ENCODE results near the gene PRICKLE1. TPM values are rescaled to one million over a fixed set of nuclear protein-coding genes. Genes with fewer than 3 reads are reported as not detected.

The PRICKLE1 gene
- total RNA-seq, 3 donors from 2014 or later (not counting 1 experiment from before 2014, with no cell fraction given): 0.15 to 0.34 TPM; not detected in 1

- H3K36me3 Mint-ChIP-seq: no peaks in the 10 kb centered on the region
- no peak overlapping the region for H3K4me3 Mint-ChIP-seq
- DNase-seq: no peak
- Histone ChIP-seq H3K27me3 (ENCODE audit: control insufficient read depth, insufficient read depth, low read length) (no peaks in the 10 kb centered on the region), H3K4me3 (ENCODE audit: low read length) (no peak overlapping the region), H3K4me1 (ENCODE audit: control insufficient read depth, insufficient read depth, low read length) (no peaks in the 10 kb centered on the region), H3K36me3 (ENCODE audit: control insufficient read depth, insufficient read depth, low read length) (no peaks in the 10 kb centered on the region), H3K9me3 (ENCODE audit: control insufficient read depth, insufficient read depth, low read length) (no peaks in the 10 kb centered on the region), H3K27ac (ENCODE audit: low read length) (no peak overlapping the region)
- TF ChIP-seq CTCF (IDR thresholded peaks at IDR 0.05): no peak
- peaks cover 0 to 2% of the 10 kb centered on the region in 2 donors for H3K27me3 Mint-ChIP-seq (ENCODE audit: low read depth in 2 of 2)
- H3K27ac Mint-ChIP-seq: no peak overlapping the region
- 72% methylated on average over 5 of the region's 6 CpGs for WGBS (ENCODE audit: insufficient coverage)
- intact Hi-C loops (cut with micrococcal nuclease): no loop called here
- ATAC-seq: no peak
- H3K9me3 Mint-ChIP-seq: peaks cover 4 to 5% of the 10 kb centered on the region in 2 donors
- no peaks in the 10 kb centered on the region for H3K4me1 Mint-ChIP-seq
Observed at GRCh38 chr12:42627151-42627550, 37.6 kb upstream of the PRICKLE1 start.

GRCh38 chr12:42625611-42626010 is 36.1 kb upstream of the PRICKLE1 start:
- ATAC-seq: no peak
- Histone ChIP-seq H3K27ac (ENCODE audit: low read length) (no peak overlapping the region), H3K36me3 (ENCODE audit: control insufficient read depth, insufficient read depth, low read length) (no peaks in the 10 kb centered on the region), H3K27me3 (ENCODE audit: control insufficient read depth, insufficient read depth, low read length) (no peaks in the 10 kb centered on the region), H3K9me3 (ENCODE audit: control insufficient read depth, insufficient read depth, low read length) (no peaks in the 10 kb centered on the region), H3K4me3 (ENCODE audit: low read length) (no peak overlapping the region), H3K4me1 (ENCODE audit: control insufficient read depth, insufficient read depth, low read length) (no peaks in the 10 kb centered on the region)
- intact Hi-C loops (cut with micrococcal nuclease): no loop called here
- DNase-seq: no peak
- Mint-ChIP-seq H3K36me3 (no peaks in the 10 kb centered on the region), H3K27ac (no peak overlapping the region), H3K4me1 (no peaks in the 10 kb centered on the region), H3K27me3 (ENCODE audit: low read depth in 2 of 2) (peaks cover 0 to 2% of the 10 kb centered on the region in 2 donors), H3K9me3 (peaks cover 4 to 8% of the 10 kb centered on the region in 2 donors), H3K4me3 (no peak overlapping the region)
- 83% methylated on average over 4 of the region's 4 CpGs for WGBS (ENCODE audit: insufficient coverage)
- TF ChIP-seq CTCF (IDR thresholded peaks at IDR 0.05): no peak

GRCh38 chr12:42617622-42618021 is 28.1 kb upstream of the PRICKLE1 start:
- Histone ChIP-seq H3K36me3 (ENCODE audit: control insufficient read depth, insufficient read depth, low read length) (no peaks in the 10 kb centered on the region), H3K27ac (ENCODE audit: low read length) (no peak overlapping the region), H3K4me1 (ENCODE audit: control insufficient read depth, insufficient read depth, low read length) (no peaks in the 10 kb centered on the region), H3K9me3 (ENCODE audit: control insufficient read depth, insufficient read depth, low read length) (peaks cover 13% of the 10 kb centered on the region), H3K27me3 (ENCODE audit: control insufficient read depth, insufficient read depth, low read length) (no peaks in the 10 kb centered on the region), H3K4me3 (ENCODE audit: low read length) (no peak overlapping the region)
- no peak for TF ChIP-seq CTCF (IDR thresholded peaks at IDR 0.05)
- Mint-ChIP-seq H3K9me3 (peaks cover 2 to 13% of the 10 kb centered on the region in 2 donors), H3K27ac (no peak overlapping the region), H3K4me3 (no peak overlapping the region), H3K4me1 (no peaks in the 10 kb centered on the region), H3K36me3 (no peaks in the 10 kb centered on the region), H3K27me3 (ENCODE audit: low read depth in 2 of 2) (no peaks in the 10 kb centered on the region)
- no peak for ATAC-seq
- intact Hi-C loops (cut with micrococcal nuclease): no loop called here
- DNase-seq: no peak
- WGBS (ENCODE audit: insufficient coverage): no CpG with 5 or more reads among the region's 1 CpG

GRCh38 chr12:42615006-42615405 is 25.5 kb upstream of the PRICKLE1 start:
- ATAC-seq: no peak
- intact Hi-C loops (cut with micrococcal nuclease): no loop called here
- no peak overlapping the region for H3K27ac Mint-ChIP-seq
- no peaks in the 10 kb centered on the region for H3K36me3 Mint-ChIP-seq
- H3K36me3 ChIP-seq (ENCODE audit: control insufficient read depth, insufficient read depth, low read length): no peaks in the 10 kb centered on the region
- no peaks in the 10 kb centered on the region for H3K27me3 Mint-ChIP-seq (ENCODE audit: low read depth in 2 of 2)
- H3K4me3 ChIP-seq (ENCODE audit: low read length): no peak overlapping the region
- no peaks in the 10 kb centered on the region for H3K4me1 ChIP-seq (ENCODE audit: control insufficient read depth, insufficient read depth, low read length)
- peaks cover 13% of the 10 kb centered on the region for H3K9me3 ChIP-seq (ENCODE audit: control insufficient read depth, insufficient read depth, low read length)
- H3K27me3 ChIP-seq (ENCODE audit: control insufficient read depth, insufficient read depth, low read length): no peaks in the 10 kb centered on the region
- DNase-seq: no peak
- WGBS (ENCODE audit: insufficient coverage): 86% methylated on average over 2 of the region's 3 CpGs
- peaks cover 3 to 14% of the 10 kb centered on the region in 2 donors for H3K9me3 Mint-ChIP-seq
- no peak overlapping the region for H3K27ac ChIP-seq (ENCODE audit: low read length)
- no peak for TF ChIP-seq CTCF (IDR thresholded peaks at IDR 0.05)
- H3K4me1 Mint-ChIP-seq: no peaks in the 10 kb centered on the region
- no peak overlapping the region for H3K4me3 Mint-ChIP-seq

All from natural killer cell (primary cell).